H9 (cell line): ENCODE results near the gene ANKRD36. TPM values are rescaled to one million over a fixed set of nuclear protein-coding genes. Genes with fewer than 3 reads are reported as not detected.
"Not testable (repeated sequence)": the region's sequence is repeated elsewhere in the genome, so short reads cannot be mapped to it uniquely, and the experiment has no call there.

Experiments used
- DNase-seq: peaks from one replicate; pipeline ENCODE4 v3.0.0-alpha.2; 2017
- H2AFZ ChIP-seq: one replicate; pipeline ENCODE4 v1.6.1; 2013; ENCODE audit warnings: mild to moderate bottlenecking, low read length, control low read depth, moderate library complexity
- H2AK5ac ChIP-seq: 2 replicates; pipeline ENCODE4 v1.6.1; 2013; ENCODE audit warnings: low read length, control low read depth, mixed read lengths; ENCODE audit not compliant: insufficient read length
- H2BK120ac ChIP-seq: one replicate; pipeline ENCODE4 v1.6.1; 2013; ENCODE audit warnings: low read depth, mild to moderate bottlenecking, low read length, control low read depth, inconsistent platforms; ENCODE audit not compliant: poor library complexity, severe bottlenecking
- H2BK12ac ChIP-seq: 2 replicates; pipeline ENCODE4 v1.6.1; 2013; ENCODE audit warnings: low read length, control low read depth, mixed read lengths, low read depth; ENCODE audit not compliant: insufficient read length
- H2BK15ac ChIP-seq: 2 replicates; pipeline ENCODE4 v1.6.1; 2013; ENCODE audit warnings: low read depth, low read length, control low read depth
- H2BK20ac ChIP-seq: one replicate; pipeline ENCODE4 v1.6.1; 2013; ENCODE audit warnings: low read depth, mild to moderate bottlenecking, low read length, control low read depth, inconsistent platforms; ENCODE audit not compliant: poor library complexity, severe bottlenecking
- H2BK5ac ChIP-seq: 2 replicates; pipeline ENCODE4 v1.6.1; 2013; ENCODE audit warnings: low read length, control low read depth, mixed read lengths; ENCODE audit not compliant: insufficient read length
- H3K14ac ChIP-seq: 2 replicates; pipeline ENCODE4 v1.6.1; 2013; ENCODE audit warnings: low read length, control low read depth; ENCODE audit not compliant: insufficient read depth
- H3K18ac ChIP-seq: 2 replicates; pipeline ENCODE4 v1.6.1; 2013; ENCODE audit warnings: low read depth, mild to moderate bottlenecking, mixed read lengths, low read length, control low read depth; ENCODE audit not compliant: insufficient read length
- H3K23ac ChIP-seq: 2 replicates; pipeline ENCODE4 v1.6.1; 2013; ENCODE audit warnings: low read length, control low read depth, mixed read lengths, low read depth; ENCODE audit not compliant: insufficient read length
- H3K23me2 ChIP-seq: 2 replicates; pipeline ENCODE4 v1.6.1; 2013; ENCODE audit warnings: low read depth, mild to moderate bottlenecking, mixed read lengths, low read length, control low read depth; ENCODE audit not compliant: insufficient read length, poor library complexity, severe bottlenecking
- H3K27ac ChIP-seq: 2 replicates; pipeline ENCODE4 v1.5.1; 2013; ENCODE audit warnings: low read length, control low read depth, mixed read lengths, low read depth; ENCODE audit not compliant: insufficient read length
- H3K27me3 ChIP-seq: 2 replicates; pipeline ENCODE4 v1.6.1; 2013; ENCODE audit warnings: low read length, control low read depth, inconsistent platforms; ENCODE audit not compliant: insufficient read depth
- H3K4ac ChIP-seq: 2 replicates; pipeline ENCODE4 v1.6.1; 2013; ENCODE audit warnings: low read depth, mild to moderate bottlenecking, control low read depth, inconsistent platforms, low read length, moderate library complexity
- H3K4me1 ChIP-seq: 2 replicates; pipeline ENCODE4 v1.6.1; 2013; ENCODE audit warnings: low read length, control low read depth, inconsistent platforms; ENCODE audit not compliant: insufficient read depth
- H3K4me2 ChIP-seq: 2 replicates; pipeline ENCODE4 v1.6.1; 2013; ENCODE audit warnings: low read length, control low read depth, mixed read lengths; ENCODE audit not compliant: insufficient read length, insufficient read depth
- H3K56ac ChIP-seq: 2 replicates; pipeline ENCODE4 v1.6.1; 2013; ENCODE audit warnings: low read depth, mild to moderate bottlenecking, mixed read lengths, low read length, control low read depth; ENCODE audit not compliant: insufficient read length
- H3K79me1 ChIP-seq: 2 replicates; pipeline ENCODE4 v1.6.1; 2013; ENCODE audit warnings: low read depth, mild to moderate bottlenecking, moderate library complexity, low read length, control low read depth, inconsistent platforms; ENCODE audit not compliant: insufficient read depth, poor library complexity, severe bottlenecking
- H3K79me2 ChIP-seq: 2 replicates; pipeline ENCODE4 v1.6.1; 2013; ENCODE audit warnings: low read length, control low read depth, inconsistent platforms; ENCODE audit not compliant: insufficient read depth
- H3K9ac ChIP-seq: 2 replicates; pipeline ENCODE4 v1.6.1; 2013; ENCODE audit warnings: low read length, control low read depth, mixed read lengths; ENCODE audit not compliant: insufficient read length; ENCODE audit errors: extremely low read depth
- H3K9me3 ChIP-seq: one replicate; pipeline ENCODE4 v1.6.1; 2013; ENCODE audit warnings: low read depth, low read length, inconsistent platforms; ENCODE audit not compliant: control insufficient read depth
- H3T11ph ChIP-seq: one replicate; pipeline ENCODE4 v1.6.1; 2013; ENCODE audit warnings: mild to moderate bottlenecking, low read length, control low read depth, inconsistent platforms
- H4K20me1 ChIP-seq: one replicate; pipeline ENCODE4 v1.6.1; 2013; ENCODE audit not compliant: control insufficient read depth, insufficient read length, insufficient read depth
- H4K5ac ChIP-seq: 2 replicates; pipeline ENCODE4 v1.6.1; 2013; ENCODE audit warnings: low read depth, mild to moderate bottlenecking, mixed read lengths, low read length, control low read depth; ENCODE audit not compliant: insufficient read length
- H4K8ac ChIP-seq: replicated peaks from 2 replicates; pipeline ENCODE4 v1.6.1; 2013; ENCODE audit warnings: low read length, control low read depth, mixed read lengths, low read depth; ENCODE audit not compliant: insufficient read length
- H4K91ac ChIP-seq: 2 replicates; pipeline ENCODE4 v1.6.1; 2013; ENCODE audit warnings: low read depth, mild to moderate bottlenecking, moderate library complexity, mixed read lengths, low read length, control low read depth; ENCODE audit not compliant: insufficient read length
- H3K27ac Mint-ChIP-seq, 3 experiments: 2 replicates in 2 of 3; 3 replicates in 1 of 3; pipeline ENCODE4 v1.8.0; 2020 to 2021; ENCODE audit warnings: mixed read lengths in 3 of 3, mild to moderate bottlenecking in 1 of 3, moderate library complexity in 1 of 3
- H3K27me3 Mint-ChIP-seq: 2 replicates; pipeline ENCODE4 v1.8.0; 2021; ENCODE audit warnings: low read depth, mild to moderate bottlenecking, moderate library complexity, mixed read lengths
- H3K36me3 Mint-ChIP-seq, 3 experiments: 2 replicates in 2 of 3; 3 replicates in 1 of 3; pipeline ENCODE4 v1.8.0; 2020 to 2021; ENCODE audit warnings: low read depth in 3 of 3, mixed read lengths in 3 of 3; ENCODE audit not compliant: insufficient read depth in 1 of 3
- H3K4me1 Mint-ChIP-seq, 2 experiments: 2 replicates each; pipeline ENCODE4 v1.8.0; 2020; ENCODE audit warnings: mixed read lengths in 2 of 2
- H3K4me3 Mint-ChIP-seq, 2 experiments: 2 replicates in 1 of 2; 3 replicates in 1 of 2; pipeline ENCODE4 v1.8.0; 2020 to 2021; ENCODE audit warnings: mild to moderate bottlenecking in 2 of 2, mixed read lengths in 2 of 2, moderate library complexity in 1 of 2
- H3K9me3 Mint-ChIP-seq, 2 experiments: 2 replicates in 1 of 2; 3 replicates in 1 of 2; pipeline ENCODE4 v1.8.0; 2020; ENCODE audit warnings: mild to moderate bottlenecking in 2 of 2, mixed read lengths in 2 of 2, moderate library complexity in 1 of 2
- CTCF ChIP-seq: fragments of 200-600 bp; sonication (generic); conservative IDR thresholded peaks from 3 replicates; pipeline ENCODE4 v1.8.0; 2021; ENCODE audit warnings: antibody characterized with exemption, mild to moderate bottlenecking
- WGBS: extraction: QIAGEN DNeasy Blood & Tissue Kit; methylation state at CpG from one replicate; pipeline ENCODE4 v1.1.7; 2013; ENCODE audit warnings: missing lambda C conversion rate, low lambda C conversion rate, mixed read lengths; ENCODE audit not compliant: insufficient read length; ENCODE audit errors: extremely low coverage; 5-methylcytosine and 5-hydroxymethylcytosine counted together
- total RNA-seq: library from RNA; stranded (reverse); gene quantifications from 2 replicates; pipeline ENCODE4 v1.2.1, GENCODE V29; 2021

ANKRD36 gene
- total RNA-seq, 1 experiment from 2014 or later: 9.8 TPM

- H3K23me2 ChIP-seq, H3K79me1 ChIP-seq, H3T11ph ChIP-seq, H3K9me3 Mint-ChIP-seq, H3K56ac ChIP-seq, H3K23ac ChIP-seq, H2AK5ac ChIP-seq, H3K27me3 ChIP-seq, H2BK5ac ChIP-seq, H3K9me3 ChIP-seq, H3K36me3 Mint-ChIP-seq, H3K27ac ChIP-seq, H4K5ac ChIP-seq, H2BK12ac ChIP-seq, H2BK15ac ChIP-seq, H2BK20ac ChIP-seq, H3K18ac ChIP-seq, H3K4ac ChIP-seq, H4K20me1 ChIP-seq, H4K8ac ChIP-seq, H2AFZ ChIP-seq, H3K79me2 ChIP-seq, H4K91ac ChIP-seq, H2BK120ac ChIP-seq, H3K27me3 Mint-ChIP-seq, H3K4me1 ChIP-seq, H3K4me1 Mint-ChIP-seq: not testable (repeated sequence)
- Mint-ChIP-seq H3K4me3 (peak overlapping the region; percentile 87 to 94), H3K27ac (peak overlapping the region in 2 of 3 experiments; percentile 39 to 44; a peak in 1 of 7 replicates)
- peak; percentile 89 for TF ChIP-seq CTCF
- H3K4me2 ChIP-seq: peak overlapping the region; percentile 72
- peak overlapping the region; percentile 54 for H3K9ac ChIP-seq
- DNase-seq: peak; percentile 69
- H3K14ac ChIP-seq: peak overlapping the region; percentile 65; the same call in 1 of the 2 replicates
- WGBS: no CpG with 5 or more reads among the region's 44 CpGs
Measured at GRCh38 chr2:97112320-97113049, 468 bp upstream of the ANKRD36 start.

GRCh38 chr2:97113882-97114255 is 916 bp downstream of the ANKRD36 start:
- Histone ChIP-seq H3K4me2 (peak overlapping the region; percentile 51), H3K9ac (peak overlapping the region; percentile 50)
- H2BK120ac ChIP-seq, H3K9me3 Mint-ChIP-seq, H4K5ac ChIP-seq, H3K4ac ChIP-seq, H4K91ac ChIP-seq, H3K79me2 ChIP-seq, H2BK12ac ChIP-seq, H3K79me1 ChIP-seq, H4K8ac ChIP-seq, H3K4me1 Mint-ChIP-seq, H2AFZ ChIP-seq, H4K20me1 ChIP-seq, H3K27me3 ChIP-seq, H3K23me2 ChIP-seq, H3K18ac ChIP-seq, H3K27me3 Mint-ChIP-seq, H2BK20ac ChIP-seq, H2BK5ac ChIP-seq, H3K9me3 ChIP-seq, H2AK5ac ChIP-seq, H3K36me3 Mint-ChIP-seq, H3K23ac ChIP-seq, DNase-seq, H2BK15ac ChIP-seq, H3K27ac ChIP-seq, H3K56ac ChIP-seq, H3K4me1 ChIP-seq, H3T11ph ChIP-seq, H3K14ac ChIP-seq: not testable (repeated sequence)
- WGBS: no CpG with 5 or more reads among the region's 18 CpGs
- H3K27ac Mint-ChIP-seq: peak overlapping the region in 2 of 3 experiments; percentile 6 to 95; a peak in 2 of 7 replicates
- H3K4me3 Mint-ChIP-seq: peak overlapping the region; percentile 94 to 98
